ENCODE results near the gene TDRD6.
"Not testable (repeated sequence)": the region's sequence is repeated elsewhere in the genome, so short reads cannot be mapped to it uniquely, and the experiment has no call there.

Gene TDRD6

DNA sequence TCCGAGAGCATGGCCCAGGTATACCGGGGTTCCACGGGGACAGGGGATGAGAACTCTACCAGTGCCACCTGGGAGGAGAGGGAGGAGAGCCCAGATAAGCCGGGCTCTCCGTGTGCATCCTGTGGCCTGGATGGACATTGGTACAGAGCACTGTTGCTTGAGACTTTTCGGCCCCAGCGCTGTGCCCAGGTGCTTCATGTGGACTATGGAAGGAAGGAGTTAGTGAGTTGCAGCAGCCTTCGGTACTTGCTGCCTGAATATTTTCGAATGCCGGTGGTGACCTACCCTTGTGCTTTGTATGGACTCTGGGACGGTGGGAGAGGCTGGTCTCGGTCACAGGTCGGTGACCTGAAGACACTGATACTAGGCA, 1.3 kb downstream of the TDRD6 start:
- no peak for DNase-seq

DNA sequence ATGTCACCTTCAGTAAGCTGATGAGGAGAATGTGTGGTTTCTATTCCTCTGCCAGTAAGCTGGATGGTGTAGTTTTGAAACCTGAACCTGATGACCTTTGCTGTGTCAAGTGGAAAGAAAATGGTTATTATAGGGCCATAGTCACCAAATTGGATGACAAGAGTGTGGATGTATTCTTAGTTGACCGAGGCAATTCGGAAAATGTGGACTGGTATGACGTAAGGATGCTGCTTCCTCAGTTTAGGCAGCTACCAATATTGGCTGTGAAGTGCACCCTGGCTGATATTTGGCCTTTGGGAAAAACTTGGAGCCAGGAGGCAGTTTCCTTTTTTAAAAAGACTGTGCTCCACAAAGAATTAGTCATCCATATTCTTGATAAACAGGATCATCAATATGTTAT, 2.0 kb downstream of the TDRD6 start:
- DNase-seq: no peak

- DNase-seq: no peak
These were observed 2.6 kb downstream of the TDRD6 start for GRCh38 chr6:46690141-46690755.

- no peak for DNase-seq
These were observed 3.3 kb downstream of the TDRD6 start for GRCh38 chr6:46690911-46691451.

DNA sequence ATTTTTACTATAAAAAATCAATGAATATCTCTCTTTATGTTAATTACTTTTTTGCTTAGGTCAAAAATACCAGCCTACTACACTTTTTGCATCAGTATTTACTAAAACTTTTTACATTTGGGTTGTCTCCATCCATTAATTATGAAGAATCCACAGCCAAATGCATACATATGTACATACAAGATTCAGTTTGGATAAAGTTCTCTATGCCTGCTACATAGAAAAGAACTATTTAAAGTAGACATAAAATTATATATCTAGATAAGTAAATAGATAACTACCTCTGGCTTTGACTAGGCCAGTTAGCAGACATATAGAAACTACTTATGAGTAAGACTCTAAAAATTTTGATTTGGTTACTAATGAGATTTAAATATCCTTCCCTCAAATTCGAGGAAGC, 12.3 kb downstream of the TDRD6 start:
- DNase-seq: no peak

- DNase-seq: no peak
These were observed 16.9 kb downstream of the TDRD6 start for GRCh38 chr6:46704562-46704961.

DNA sequence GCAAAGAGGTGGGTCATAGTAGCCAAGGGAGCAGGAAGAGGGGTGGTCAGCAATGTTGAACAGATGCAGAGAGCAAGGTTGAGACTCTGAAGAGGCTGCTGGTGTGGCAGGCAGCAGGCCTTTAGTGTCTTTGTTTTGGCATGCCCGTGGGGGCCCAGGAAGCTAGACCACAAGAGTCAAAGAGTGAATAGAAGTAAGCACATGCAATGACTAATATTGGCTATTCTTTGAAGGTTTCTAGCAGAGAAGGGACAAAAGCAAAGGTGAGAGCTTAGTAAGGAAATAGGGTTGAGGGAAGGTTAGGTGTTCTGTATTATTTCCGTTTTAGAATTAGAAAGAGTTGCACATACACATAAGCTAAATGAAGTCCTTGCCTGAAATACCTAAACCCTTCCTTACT, 18.8 kb downstream of the TDRD6 start:
- no peak for DNase-seq

DNA sequence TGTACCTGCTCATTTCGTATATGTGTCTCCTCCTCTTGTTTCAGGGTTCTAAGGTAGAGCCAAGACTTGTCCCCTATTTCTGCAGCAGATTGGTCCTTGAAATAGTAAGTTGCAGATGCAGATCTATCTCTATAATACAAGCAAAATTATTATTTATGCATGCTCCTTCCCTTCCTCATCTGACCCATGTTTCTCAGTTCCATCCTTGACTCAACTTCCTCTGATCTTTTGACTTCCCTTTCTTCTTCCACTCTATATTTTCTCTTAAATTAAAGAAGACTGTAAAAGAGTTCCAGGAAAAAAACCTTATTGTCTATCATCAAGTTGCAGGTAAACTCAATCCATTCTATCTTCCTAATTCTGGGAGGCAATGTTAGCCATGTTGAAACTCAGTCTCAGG, 23.8 kb downstream of the TDRD6 start:
- no peak for DNase-seq

GRCh38 chr6:46715141-46715540, 27.5 kb downstream of the TDRD6 start:
- no peak for DNase-seq

DNA sequence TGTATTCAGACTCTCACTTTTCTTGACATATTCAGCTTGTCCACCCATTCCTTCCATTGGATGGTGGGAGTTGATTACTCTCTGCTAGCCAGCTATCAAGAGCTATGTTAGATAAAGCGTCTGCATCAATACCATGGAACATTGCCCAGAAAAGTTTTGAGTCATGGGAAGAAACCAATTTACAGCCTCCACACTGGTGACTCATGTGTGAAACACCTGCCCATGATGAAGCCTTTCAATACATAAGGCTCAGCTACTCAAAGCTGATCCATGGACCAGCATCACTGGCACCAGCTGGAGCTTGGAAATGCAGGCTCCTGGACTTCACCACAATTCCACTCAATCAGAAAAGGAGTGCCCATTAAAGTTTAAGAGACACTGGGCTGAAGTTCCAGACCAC, 31.4 kb downstream of the TDRD6 start:
- DNase-seq: no peak

- DNase-seq: no peak
These were observed 32.7 kb downstream of the TDRD6 start for GRCh38 chr6:46720401-46720800.

DNA sequence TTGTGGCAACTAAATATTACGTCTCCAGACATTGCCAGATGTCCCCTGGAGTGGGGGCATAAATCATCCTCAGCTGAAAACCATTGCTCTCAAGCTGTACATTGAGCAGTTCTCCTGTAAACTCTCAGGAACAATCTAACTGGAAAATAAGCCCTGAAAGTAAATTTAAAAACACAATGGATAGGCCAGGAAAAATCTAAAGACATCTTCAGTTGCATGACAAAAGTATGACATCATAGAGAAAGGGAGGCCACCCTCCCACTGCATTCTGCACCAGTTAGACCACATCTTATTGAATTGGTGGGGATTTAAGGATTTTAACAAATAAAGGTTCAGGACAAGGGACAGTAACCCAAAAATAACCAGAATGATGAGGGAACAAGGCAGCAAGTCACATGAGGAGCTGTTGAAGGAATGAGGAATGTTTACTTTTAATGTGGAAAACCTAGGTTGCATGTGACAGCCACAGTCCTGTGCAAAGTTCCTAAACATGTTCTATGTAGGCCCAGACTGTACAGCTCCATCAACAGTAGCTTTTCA, 42.2 kb downstream of the TDRD6 start:
- no peak for DNase-seq

GRCh38 chr6:46730921-46731461, 43.3 kb downstream of the TDRD6 start:
- no peak for DNase-seq

GRCh38 chr6:46733341-46733801, 45.7 kb downstream of the TDRD6 start:
- no peak for DNase-seq

DNA sequence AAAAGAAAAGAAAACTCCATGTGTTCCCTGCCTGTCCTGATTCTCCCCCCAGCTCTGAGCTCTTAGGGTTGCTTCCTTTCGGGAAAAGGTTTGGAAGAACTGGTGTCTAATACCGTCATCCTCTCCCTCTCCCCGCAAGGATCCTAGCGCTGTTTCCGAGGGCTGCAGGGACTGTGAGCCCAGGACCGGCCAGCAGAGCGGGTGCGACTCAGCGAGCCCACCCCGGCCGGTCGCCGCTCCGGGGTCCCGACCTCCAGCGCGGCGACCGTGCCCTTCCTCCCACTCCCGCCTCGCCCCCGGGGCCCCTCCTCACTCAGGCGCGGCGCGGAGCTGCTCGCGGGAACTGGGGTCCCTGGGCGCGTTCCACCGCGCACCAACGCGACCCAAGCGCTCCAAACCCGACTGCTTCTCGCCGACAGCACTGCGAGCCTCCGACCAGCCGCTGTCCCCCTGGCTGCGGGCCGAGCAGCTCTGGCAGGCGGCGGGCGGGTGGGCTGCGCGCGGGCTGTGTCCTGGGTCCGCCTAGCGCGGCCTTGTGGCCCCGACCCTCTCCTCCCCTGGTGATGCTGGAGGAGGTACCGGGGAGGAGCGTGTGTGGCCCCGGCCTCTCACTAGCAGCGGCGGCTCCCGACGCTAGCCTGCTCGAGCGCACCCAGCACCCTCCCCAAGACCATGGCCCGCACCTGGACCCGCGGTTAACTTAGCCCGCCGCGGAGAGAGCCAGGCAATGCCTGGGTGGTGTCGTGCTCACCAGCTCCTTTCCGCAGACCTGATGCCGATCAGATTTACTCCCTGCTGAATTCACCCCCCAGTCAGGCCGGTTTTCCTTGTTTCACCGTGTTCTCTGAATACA, 47.4 kb downstream of the TDRD6 start, which contains the start of gene PLA2G7:
Gene PLA2G7 (minus strand): TSS at position 509 of the 853 bp plus-strand sequence. CDS start 12,484 bp downstream, outside the sequence.
- DNase-seq: no peak

GRCh38 chr6:46735720-46736031, 48.0 kb downstream of the TDRD6 start:
- DNase-seq: no peak

DNA sequence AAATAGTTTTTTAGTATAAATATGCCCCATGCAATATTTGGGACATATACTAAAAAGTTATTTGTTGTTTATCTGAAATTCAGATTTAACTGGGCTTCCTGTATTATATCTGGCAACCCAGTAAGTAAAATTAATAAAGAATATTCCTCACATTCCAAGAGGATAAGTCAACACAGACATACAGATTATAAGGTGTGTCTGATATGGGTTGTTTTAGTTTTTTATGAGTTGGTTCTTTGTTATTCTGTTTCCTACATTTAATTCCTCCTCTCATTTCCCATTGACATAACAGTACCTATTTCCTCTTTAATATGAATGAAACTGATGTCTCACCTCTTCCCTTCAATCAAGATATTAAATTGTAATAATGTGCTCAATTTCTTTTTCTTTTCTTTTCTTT, 49.2 kb downstream of the TDRD6 start:
- DNase-seq: no peak

DNA sequence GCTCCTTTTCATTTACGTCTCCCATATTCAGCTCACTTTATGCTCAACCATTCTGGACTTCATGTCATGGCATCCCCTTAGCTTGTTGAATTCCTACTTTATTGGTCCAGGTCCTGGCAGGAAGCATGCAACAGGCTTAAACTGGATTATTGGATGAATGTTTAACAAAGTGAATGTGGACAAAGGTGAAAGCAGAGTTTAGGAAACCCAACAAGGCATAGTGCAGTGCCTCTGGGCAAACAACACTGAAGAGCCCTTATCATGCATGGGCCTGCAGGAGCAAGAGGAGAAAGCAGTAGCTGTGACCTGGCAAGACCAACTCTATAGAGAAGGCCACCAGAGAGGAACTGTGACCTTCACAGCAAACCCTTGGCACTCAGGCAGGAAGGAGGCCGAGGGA, 53.8 kb downstream of the TDRD6 start:
- no peak for DNase-seq

GRCh38 chr6:46741910-46742309, 54.2 kb downstream of the TDRD6 start:
- DNase-seq: no peak

- no peak for DNase-seq
These were observed 55.9 kb downstream of the TDRD6 start for GRCh38 chr6:46743425-46744158.

- not testable (repeated sequence) for DNase-seq
These were observed 56.6 kb downstream of the TDRD6 start for GRCh38 chr6:46744159-46744725.

DNA sequence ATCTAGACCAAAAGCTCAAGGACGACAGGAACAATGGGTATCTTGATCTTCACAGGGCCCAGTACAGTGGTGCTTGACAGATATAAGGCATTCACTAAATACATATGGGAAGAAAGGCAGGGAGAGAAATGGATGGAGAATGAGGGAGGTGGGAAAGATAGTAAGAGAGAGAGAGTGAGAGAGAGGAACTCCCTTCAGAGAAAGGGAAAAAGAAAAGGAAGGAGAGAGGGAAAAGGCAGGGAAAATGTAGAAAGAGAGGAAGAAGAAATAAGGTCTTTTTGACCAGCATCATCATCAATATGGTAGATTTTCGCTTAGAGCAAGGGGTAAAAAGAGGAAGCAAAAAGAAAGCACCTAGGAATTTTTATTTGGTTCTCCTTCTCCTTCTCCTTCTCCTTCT, 58.3 kb downstream of the TDRD6 start:
- DNase-seq: no peak

DNA sequence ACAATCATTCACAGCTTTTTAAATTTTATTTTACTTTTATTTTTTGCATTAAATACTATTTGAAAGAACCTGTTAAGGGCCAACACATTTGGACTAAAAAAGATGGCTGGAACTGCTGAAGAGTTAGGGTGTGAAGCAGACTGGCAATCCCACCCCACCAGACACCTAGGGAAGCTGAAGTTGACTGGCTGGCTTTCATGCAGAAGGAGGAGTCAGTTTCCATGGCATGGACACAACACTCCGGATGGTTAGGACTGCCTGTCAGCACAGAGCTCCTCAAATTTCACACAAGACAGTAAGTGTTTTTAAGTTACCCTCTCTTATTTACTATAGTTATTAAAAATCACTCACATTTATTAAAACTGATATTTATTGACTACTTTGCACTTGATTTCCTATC, 59.0 kb downstream of the TDRD6 start, which contains the start of gene ANKRD66:
Gene ANKRD66 (plus strand): TSS at position 238 of the 400 bp plus-strand sequence. CDS start 5,016 bp downstream, outside the sequence.
- DNase-seq: no peak
